GM13976 (cell line): ENCODE measurements around the gene MICAL2.

Experiments used
- DNase-seq: peaks from one replicate; pipeline ENCODE4 v3.0.0; 2012; ENCODE audit warnings: low spot score
- in situ Hi-C: fragments of 300-500 bp; cut with MboI; formaldehyde crosslinking; loops from one replicate; pipeline ENCODE4 v1.12.0; 2022; ENCODE audit warnings: low sequenced_read_pairs, mixed read lengths, inconsistent platforms; ENCODE audit not compliant: unreplicated experiment
- TF ChIP-seq, protein P1 (sequence below): IDR thresholded peaks from 2 replicates; pipeline ENCODE4 v1.5.1; 2012; ENCODE audit warnings: borderline replicate concordance, mild to moderate bottlenecking; ENCODE audit not compliant: insufficient read depth; ENCODE audit errors: extremely low read depth, missing control alignments, control extremely low read depth

MICAL2 gene

DNA sequence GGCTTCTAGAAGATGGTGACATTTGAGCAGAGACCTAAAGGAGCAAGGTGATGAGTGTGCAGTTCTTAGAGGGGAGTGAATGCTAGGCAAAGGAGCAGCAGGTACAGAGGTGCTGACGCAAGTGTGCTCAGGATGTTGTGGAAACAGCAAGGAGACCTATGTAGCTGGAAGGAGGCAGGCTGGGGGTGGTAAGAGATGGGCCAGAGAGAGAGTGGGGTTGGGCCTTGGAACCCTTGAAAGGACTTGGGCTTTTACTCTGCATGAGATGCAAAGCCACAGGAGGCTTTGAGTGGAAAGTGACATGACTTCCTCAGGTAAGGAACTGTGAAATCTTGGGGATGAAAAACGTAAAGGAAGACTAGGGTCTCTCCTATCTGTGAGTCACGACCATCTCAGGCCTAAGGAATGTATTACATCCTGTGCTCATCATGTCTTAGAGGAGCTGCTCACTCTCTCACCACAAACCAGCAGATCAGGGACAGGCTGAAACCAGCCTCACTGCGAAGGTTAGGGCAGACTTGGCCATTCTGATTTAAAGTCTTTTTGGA lies 65.4 kb downstream of the MICAL2 start:
- DNase-seq: no peak
- TF ChIP-seq, protein P1, sequence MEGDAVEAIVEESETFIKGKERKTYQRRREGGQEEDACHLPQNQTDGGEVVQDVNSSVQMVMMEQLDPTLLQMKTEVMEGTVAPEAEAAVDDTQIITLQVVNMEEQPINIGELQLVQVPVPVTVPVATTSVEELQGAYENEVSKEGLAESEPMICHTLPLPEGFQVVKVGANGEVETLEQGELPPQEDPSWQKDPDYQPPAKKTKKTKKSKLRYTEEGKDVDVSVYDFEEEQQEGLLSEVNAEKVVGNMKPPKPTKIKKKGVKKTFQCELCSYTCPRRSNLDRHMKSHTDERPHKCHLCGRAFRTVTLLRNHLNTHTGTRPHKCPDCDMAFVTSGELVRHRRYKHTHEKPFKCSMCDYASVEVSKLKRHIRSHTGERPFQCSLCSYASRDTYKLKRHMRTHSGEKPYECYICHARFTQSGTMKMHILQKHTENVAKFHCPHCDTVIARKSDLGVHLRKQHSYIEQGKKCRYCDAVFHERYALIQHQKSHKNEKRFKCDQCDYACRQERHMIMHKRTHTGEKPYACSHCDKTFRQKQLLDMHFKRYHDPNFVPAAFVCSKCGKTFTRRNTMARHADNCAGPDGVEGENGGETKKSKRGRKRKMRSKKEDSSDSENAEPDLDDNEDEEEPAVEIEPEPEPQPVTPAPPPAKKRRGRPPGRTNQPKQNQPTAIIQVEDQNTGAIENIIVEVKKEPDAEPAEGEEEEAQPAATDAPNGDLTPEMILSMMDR: no peak
- in situ Hi-C loops: no loop called here

DNA sequence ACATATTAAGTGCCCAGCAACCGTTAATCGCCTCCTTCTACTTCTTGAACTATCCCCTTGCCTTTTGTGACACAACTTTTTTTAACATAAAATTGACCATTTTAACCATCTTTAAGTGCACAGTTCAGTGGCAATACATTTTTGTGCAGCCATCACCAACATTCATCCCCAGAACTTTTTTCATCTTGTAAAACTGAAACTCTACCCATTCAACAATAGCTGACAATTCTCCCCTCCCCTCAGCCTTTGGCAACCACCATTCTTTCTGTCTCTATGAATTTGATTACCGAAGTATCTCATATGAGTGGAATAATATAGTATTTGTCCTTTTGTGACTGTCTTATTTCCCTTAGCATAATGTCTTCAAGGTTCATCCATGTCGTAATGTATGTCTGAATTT lies 66.0 kb downstream of the MICAL2 start:
- TF ChIP-seq, protein P1: no peak
- no peak for DNase-seq
- in situ Hi-C loops: no loop called here

DNA sequence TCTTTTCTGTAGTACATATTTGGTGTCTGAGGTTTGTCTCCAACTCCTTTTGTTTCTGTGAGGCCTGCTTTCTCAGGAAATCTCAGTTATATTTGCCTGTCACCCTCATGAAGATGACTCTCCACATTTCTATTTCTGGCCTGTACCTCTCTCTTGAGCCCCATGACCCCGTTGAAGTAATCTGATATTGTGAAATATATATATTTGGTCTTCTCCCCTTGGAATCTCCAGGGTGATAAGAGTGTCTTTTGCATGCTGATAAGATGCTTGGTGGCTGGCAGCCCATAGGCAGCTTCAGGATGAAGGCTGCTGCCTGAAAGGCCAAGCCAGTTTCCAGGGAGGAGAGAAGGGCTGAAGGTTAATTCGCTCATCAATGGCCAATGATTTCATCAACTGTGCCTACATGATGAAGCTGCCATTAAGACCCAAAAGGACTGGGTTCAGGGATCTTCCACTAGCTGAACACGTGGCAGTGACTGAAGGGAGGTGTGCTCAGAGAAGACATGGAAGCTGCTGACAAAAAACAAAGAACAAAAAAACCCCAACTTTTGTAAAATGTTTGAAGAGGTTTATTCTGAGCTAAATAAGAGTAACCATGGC lies 67.4 kb downstream of the MICAL2 start:
- in situ Hi-C loops: no loop called here
- no peak for DNase-seq
- TF ChIP-seq, protein P1: no peak

DNA sequence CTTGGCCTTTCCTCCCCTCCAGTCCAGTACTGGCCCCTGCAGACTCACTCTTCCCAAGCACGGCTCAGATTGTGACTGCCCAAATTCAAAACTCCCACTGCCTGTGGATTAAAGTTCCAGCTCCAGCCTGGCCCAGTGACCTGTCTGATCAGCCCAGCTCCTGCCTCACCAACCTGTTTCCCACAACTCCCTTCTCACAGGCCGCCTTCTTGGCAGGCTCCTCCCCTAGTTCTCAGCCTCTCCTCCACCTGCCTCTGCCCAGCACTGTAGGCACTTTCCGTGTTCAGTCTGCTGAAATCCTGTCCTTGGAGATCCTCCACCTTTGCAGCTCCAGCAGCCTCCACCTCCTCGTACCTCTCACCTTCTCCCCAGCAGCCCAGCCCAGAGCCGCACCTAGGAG lies 68.6 kb downstream of the MICAL2 start:
- TF ChIP-seq, protein P1: no peak

DNA sequence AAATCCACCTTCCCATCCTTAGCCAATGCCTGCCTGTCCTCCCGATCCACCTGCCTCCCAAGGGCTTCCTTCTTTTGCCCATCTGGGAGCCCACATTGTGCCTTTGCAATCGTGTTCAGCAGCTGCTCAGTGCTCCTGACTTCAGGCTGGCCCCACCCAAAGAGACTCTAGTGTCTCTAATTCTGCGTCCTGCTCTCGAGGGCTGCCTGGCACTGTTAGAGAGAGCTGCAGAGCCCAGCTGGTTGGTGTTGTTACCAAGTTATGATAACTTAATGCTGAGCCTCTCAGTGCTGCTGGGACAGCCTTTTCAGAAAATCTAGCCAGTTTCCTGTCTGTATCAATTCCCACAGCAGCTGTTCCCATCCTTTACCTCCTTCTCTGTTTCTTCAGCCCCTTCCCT lies 69.1 kb downstream of the MICAL2 start:
- no peak for DNase-seq
- in situ Hi-C loops: no loop called here
- TF ChIP-seq, protein P1: no peak

More for the DNA sequence above, 68.6 kb downstream of the MICAL2 start:
- DNase-seq: no peak
- in situ Hi-C loops: no loop called here

DNA sequence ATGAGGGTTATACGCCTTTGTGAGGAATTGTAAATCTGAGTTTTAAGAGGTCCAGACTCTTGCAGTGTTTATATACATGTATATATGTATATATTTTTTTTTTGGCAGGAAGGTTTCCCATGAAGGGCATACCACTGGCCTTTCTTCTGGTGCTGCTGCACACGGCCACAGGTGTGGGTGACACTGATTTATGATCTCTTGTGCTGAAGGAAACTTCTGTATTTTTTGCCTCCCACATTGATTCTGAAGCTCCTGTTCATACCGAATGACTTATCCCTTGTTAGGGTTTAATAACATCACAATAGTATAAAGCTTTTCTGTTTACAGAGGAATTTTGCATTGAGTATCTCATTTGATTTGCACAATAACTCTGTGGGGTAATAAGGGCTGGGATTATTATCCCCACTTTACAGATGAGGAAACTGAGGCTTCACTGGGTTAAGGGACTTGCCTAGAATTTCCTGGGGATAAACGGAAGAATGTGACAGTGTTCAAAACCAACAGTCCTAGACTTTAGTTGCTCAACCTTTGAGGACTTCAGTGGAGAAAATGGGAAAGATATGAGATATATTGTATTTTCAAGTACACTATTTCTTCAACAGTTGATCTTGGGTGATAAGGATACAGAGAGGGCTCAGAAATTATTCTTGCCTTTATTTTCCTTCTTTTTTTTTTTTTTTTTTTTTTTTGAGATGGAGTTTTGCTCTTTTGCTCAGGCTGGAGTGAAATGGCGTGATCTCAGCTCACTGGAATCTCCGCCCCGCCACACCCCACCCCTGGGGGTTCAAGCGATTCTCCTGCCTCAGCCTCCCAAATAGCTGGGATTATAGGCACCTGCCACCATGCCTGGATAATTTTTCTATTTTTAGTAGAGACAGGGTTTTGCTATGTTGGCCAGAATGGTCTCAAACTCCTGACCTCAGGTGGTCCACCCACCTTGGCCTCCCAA lies 70.1 kb downstream of the MICAL2 start:
- in situ Hi-C loops: no loop called here
- TF ChIP-seq, protein P1: no peak
- no peak for DNase-seq
